OCI-LY1 (cell line): ENCODE measurements around the gene GPR107.

Experiments
- H2AFZ ChIP-seq: fragments of 200-600 bp; sonication (generic), shearing (Covaris generic); 2 replicates; pipeline ENCODE4 v1.6.0; 2014; ENCODE audit warnings: antibody characterized with exemption, mild to moderate bottlenecking, low read length
- H3F3A ChIP-seq: fragments of 200-600 bp; sonication (generic), shearing (Covaris generic); 2 replicates; pipeline ENCODE4 v1.6.0; 2014; ENCODE audit warnings: mild to moderate bottlenecking, antibody characterized with exemption, low read length, moderate library complexity; ENCODE audit not compliant: insufficient read depth
- H3K27ac ChIP-seq: fragments of 200-600 bp; sonication (generic); 2 replicates; pipeline ENCODE4 v1.5.1; 2014; ENCODE audit warnings: low read length, mixed run types, mild to moderate bottlenecking, low read depth; ENCODE audit not compliant: poor library complexity, severe bottlenecking
- H3K27me3 ChIP-seq: fragments of 200-600 bp; sonication (generic); 2 replicates; pipeline ENCODE4 v1.6.0; 2014; ENCODE audit warnings: antibody characterized with exemption, mild to moderate bottlenecking, low read length, moderate library complexity; ENCODE audit not compliant: insufficient read depth
- H3K36me3 ChIP-seq: fragments of 200-600 bp; sonication (generic); 2 replicates; pipeline ENCODE4 v1.6.1; 2014; ENCODE audit warnings: mild to moderate bottlenecking, antibody characterized with exemption, low read length, moderate library complexity, mixed read lengths; ENCODE audit not compliant: insufficient read depth
- H3K4me1 ChIP-seq: fragments of 200-600 bp; sonication (generic); 2 replicates; pipeline ENCODE4 v1.5.1; 2014; ENCODE audit warnings: mild to moderate bottlenecking, low read length, moderate library complexity; ENCODE audit not compliant: insufficient read depth, severe bottlenecking
- H3K4me2 ChIP-seq: fragments of 200-600 bp; sonication (generic), shearing (Covaris generic); 2 replicates; pipeline ENCODE4 v1.6.1; 2014; ENCODE audit warnings: low read length
- H3K4me3 ChIP-seq: fragments of 200-600 bp; sonication (generic); 2 replicates; pipeline ENCODE4 v1.5.1; 2014; ENCODE audit warnings: low read length, low read depth, mild to moderate bottlenecking, mixed read lengths; ENCODE audit not compliant: poor library complexity, severe bottlenecking
- H3K79me2 ChIP-seq: fragments of 200-600 bp; shearing (Covaris generic); 2 replicates; pipeline ENCODE4 v1.6.1; 2016; ENCODE audit warnings: mixed run types, low read length, mixed read lengths; ENCODE audit not compliant: insufficient read depth
- H3K9ac ChIP-seq: fragments of 200-600 bp; sonication (generic), shearing (Covaris generic); 2 replicates; pipeline ENCODE4 v1.6.1; 2014; ENCODE audit warnings: mild to moderate bottlenecking, low read length, mixed read lengths
- H3K9me2 ChIP-seq: fragments of 200-600 bp; sonication (generic), shearing (Covaris generic); 2 replicates; pipeline ENCODE4 v1.6.1; 2014; ENCODE audit warnings: low read depth, mild to moderate bottlenecking, low read length, mixed read lengths
- H3K9me3 ChIP-seq: fragments of 200-600 bp; shearing (Covaris generic); 2 replicates; pipeline ENCODE4 v1.6.1; 2014; ENCODE audit warnings: low read length, mixed read lengths
- H4K20me1 ChIP-seq: fragments of 200-600 bp; sonication (generic), shearing (Covaris generic); 2 replicates; pipeline ENCODE4 v1.6.0; 2016; ENCODE audit warnings: mild to moderate bottlenecking, low read length; ENCODE audit not compliant: insufficient read depth
- EZH2 ChIP-seq: fragments of 200-600 bp; sonication (generic), shearing (Covaris generic); IDR thresholded peaks from 2 replicates; pipeline ENCODE4 v1.8.0; 2017; ENCODE audit warnings: borderline replicate concordance, mixed run types, mild to moderate bottlenecking, antibody characterized with exemption, low read length, moderate library complexity, mixed read lengths
- TF ChIP-seq, protein P1 (sequence below): fragments of 200-600 bp; sonication (generic), shearing (Covaris generic); IDR thresholded peaks from 2 replicates; pipeline ENCODE4 v1.5.1; 2017; ENCODE audit warnings: mild to moderate bottlenecking, antibody characterized with exemption, low read length, moderate library complexity, mixed read lengths

Gene GPR107

DNA sequence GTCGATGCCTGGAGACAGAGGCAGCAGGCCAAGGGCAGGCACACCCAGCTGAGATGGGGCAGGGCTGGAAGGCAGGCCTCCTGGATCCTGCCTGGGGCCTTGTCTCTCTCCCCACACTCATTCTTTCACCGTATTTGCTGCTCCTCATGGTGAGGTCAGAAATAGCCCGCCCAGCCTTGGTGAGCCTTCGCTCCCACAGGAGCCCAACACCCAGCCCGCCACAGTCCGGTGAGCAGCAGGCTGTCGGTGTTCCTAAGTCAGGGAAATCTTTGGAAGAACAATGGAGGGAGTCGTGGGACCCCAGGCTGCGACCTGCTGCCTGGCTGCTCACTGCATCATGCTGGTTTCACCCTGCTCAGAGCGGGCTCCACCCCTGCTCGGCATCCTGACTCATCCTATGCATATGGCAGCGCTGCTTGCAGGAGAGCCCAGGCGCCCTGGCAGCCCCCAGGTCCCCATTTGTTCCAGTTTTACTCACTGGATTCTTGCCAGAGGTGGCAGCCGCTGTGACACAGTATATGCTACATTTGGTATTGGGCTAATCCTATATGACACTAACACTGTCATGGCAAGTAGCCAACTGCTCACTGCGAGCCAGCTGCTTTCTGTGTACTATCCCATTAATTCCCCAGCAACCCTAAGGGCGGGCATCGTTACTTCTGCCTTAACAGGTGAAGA, 65.3 kb downstream of the GPR107 start:
- no peak overlapping the region for H3K9ac ChIP-seq
- H4K20me1 ChIP-seq, result no peaks in the 10 kb centered on the region
- no peaks in the 10 kb centered on the region for H3F3A ChIP-seq
- H3K27me3 ChIP-seq, result no peaks in the 10 kb centered on the region
- H3K4me1 ChIP-seq, result peaks cover 21% of the 10 kb centered on the region
- H3K79me2 ChIP-seq, result no peaks in the 10 kb centered on the region
- H3K36me3 ChIP-seq, result no peaks in the 10 kb centered on the region
- H3K9me2 ChIP-seq, result no peaks in the 10 kb centered on the region
- no peak overlapping the region for H3K4me2 ChIP-seq
- TF ChIP-seq EZH2, result no peak
- TF ChIP-seq, protein P1, sequence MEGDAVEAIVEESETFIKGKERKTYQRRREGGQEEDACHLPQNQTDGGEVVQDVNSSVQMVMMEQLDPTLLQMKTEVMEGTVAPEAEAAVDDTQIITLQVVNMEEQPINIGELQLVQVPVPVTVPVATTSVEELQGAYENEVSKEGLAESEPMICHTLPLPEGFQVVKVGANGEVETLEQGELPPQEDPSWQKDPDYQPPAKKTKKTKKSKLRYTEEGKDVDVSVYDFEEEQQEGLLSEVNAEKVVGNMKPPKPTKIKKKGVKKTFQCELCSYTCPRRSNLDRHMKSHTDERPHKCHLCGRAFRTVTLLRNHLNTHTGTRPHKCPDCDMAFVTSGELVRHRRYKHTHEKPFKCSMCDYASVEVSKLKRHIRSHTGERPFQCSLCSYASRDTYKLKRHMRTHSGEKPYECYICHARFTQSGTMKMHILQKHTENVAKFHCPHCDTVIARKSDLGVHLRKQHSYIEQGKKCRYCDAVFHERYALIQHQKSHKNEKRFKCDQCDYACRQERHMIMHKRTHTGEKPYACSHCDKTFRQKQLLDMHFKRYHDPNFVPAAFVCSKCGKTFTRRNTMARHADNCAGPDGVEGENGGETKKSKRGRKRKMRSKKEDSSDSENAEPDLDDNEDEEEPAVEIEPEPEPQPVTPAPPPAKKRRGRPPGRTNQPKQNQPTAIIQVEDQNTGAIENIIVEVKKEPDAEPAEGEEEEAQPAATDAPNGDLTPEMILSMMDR, result no peak
- H3K27ac ChIP-seq, result no peak overlapping the region
- H3K4me3 ChIP-seq, result no peak overlapping the region
- H2AFZ ChIP-seq, result no peak overlapping the region
- H3K9me3 ChIP-seq, result no peaks in the 10 kb centered on the region

DNA sequence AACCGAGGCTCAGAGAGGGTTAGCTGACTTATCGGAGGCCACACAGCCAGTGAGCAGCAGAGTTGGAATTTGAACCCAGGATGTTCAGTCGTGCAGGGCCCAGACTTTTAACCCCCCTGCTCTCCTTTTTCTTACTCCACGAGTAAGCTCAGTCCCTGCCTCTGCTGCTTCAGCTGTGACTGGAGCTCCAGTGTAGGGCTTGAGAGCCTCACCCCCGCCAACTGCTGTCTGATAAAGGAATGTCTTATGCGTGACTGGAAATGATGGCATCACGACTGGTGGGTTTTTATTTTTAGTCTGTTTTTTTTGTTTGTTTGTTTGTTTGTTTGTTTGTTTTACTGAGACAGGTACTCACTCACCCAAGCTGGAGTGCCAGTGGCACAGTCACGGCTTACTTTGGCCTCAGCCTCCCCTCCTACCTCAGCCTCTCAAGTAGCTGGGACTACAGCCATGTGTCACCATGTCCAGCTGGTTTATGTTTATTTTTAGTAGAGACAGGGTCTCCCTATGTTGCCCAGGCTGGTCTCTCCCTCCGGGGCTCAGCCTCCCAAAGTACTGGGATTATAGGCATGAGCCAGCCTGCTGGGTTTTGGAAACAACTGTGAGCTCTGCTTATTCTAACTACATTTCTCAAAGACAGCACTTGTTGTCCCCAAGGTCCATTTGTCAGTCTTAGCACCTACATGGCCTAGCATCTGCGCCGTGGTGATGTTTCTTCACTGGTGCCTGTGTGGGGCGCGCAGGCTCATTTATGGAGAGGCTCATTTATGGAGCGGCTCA, 66.0 kb downstream of the GPR107 start:
- Histone ChIP-seq H3K27me3 (no peaks in the 10 kb centered on the region), H3K4me1 (peaks cover 25% of the 10 kb centered on the region), H3K4me3 (no peak overlapping the region), H3K79me2 (no peaks in the 10 kb centered on the region), H3K9me3 (no peaks in the 10 kb centered on the region), H3K4me2 (no peak overlapping the region), H3K9ac (no peak overlapping the region), H3F3A (no peaks in the 10 kb centered on the region), H3K36me3 (no peaks in the 10 kb centered on the region), H2AFZ (no peak overlapping the region), H3K27ac (no peak overlapping the region), H4K20me1 (no peaks in the 10 kb centered on the region), H3K9me2 (no peaks in the 10 kb centered on the region)
- TF ChIP-seq, protein P1, result no peak
- no peak for TF ChIP-seq EZH2

DNA sequence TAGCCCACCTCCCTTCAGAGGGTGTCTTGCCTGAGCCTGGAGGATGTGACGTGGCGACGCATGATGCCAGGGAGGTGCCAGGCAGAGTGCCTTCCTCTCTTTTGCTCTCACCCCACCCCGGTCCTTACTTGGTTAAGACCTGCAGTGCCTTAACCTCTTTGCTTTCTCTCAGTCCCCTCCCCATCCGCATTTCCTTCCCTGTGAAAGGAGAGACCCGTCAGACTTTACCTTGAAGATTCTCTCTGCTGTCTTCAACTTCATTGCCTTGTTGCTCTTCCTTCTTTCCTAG, 66.5 kb downstream of the GPR107 start:
- no peak for TF ChIP-seq EZH2
- TF ChIP-seq, protein P1, result no peak
- Histone ChIP-seq H3K36me3 (no peaks in the 10 kb centered on the region), H3K9me2 (no peaks in the 10 kb centered on the region), H3K9me3 (no peaks in the 10 kb centered on the region), H2AFZ (no peak overlapping the region), H4K20me1 (no peaks in the 10 kb centered on the region), H3K4me2 (no peak overlapping the region), H3K79me2 (no peaks in the 10 kb centered on the region), H3K4me1 (peaks cover 25% of the 10 kb centered on the region), H3K9ac (no peak overlapping the region), H3F3A (no peaks in the 10 kb centered on the region), H3K27ac (no peak overlapping the region), H3K4me3 (no peak overlapping the region), H3K27me3 (no peaks in the 10 kb centered on the region)
